Mucosa of descending colon (tissue), 3 donors: ENCODE measurements around the gene SIRT2. TPM values are rescaled to one million over a fixed set of nuclear protein-coding genes. Genes with fewer than 3 reads are reported as not detected.
"Not testable (repeated sequence)": the region's sequence is repeated elsewhere in the genome, so short reads cannot be mapped to it uniquely, and the experiment has no call there.

ENCODE experiments used
- ATAC-seq: fragments of 200-7000 bp; cut with Tn5 transposase; one replicate; pipeline ENCODE4 v1.9.1; 2020; ENCODE audit warnings: mild to moderate bottlenecking, moderate library complexity
- DNase-seq, 3 donors: peaks; one replicate each; pipeline ENCODE4 v3.0.0-alpha.2; 2020
- H3K36me3 ChIP-seq: fragments of 200-600 bp; one replicate; pipeline ENCODE4 v1.8.0; 2021; ENCODE audit warnings: low read depth, mild to moderate bottlenecking
- H3K4me1 ChIP-seq: fragments of 200-600 bp; one replicate; pipeline ENCODE4 v1.8.0; 2021; ENCODE audit warnings: low read depth, mild to moderate bottlenecking
- H3K4me3 ChIP-seq: fragments of 200-600 bp; one replicate; pipeline ENCODE4 v1.8.0; 2021; ENCODE audit warnings: mild to moderate bottlenecking
- H3K9me3 ChIP-seq: fragments of 200-600 bp; one replicate; pipeline ENCODE4 v1.8.0; 2021; ENCODE audit warnings: mild to moderate bottlenecking
- intact Hi-C, 2 donors: fragments of 100-400 bp; cut with DNase I in 1 of 2; cut with micrococcal nuclease in 1 of 2; formaldehyde crosslinking; loops; one replicate each; pipeline versions ENCODE4 v1.11.0 to v1.11.1; 2022; cut with DNase I, micrococcal nuclease
- total RNA-seq, 3 donors: library from RNA; stranded (reverse); fragmentation: NEBNext Ultra II Directional in 2 of 3; extraction: Animal tissue kit (Norgen Biotek cat#: 25700) in 2 of 3; gene quantifications; one replicate each; pipeline versions ENCODE4 v1.2.1 to v1.2.4, GENCODE V29; 2021 to 2023
- TF ChIP-seq, protein P1 (sequence below): fragments of 200-600 bp; IDR thresholded peaks from one replicate; pipeline ENCODE4 v1.8.0; 2022; ENCODE audit warnings: antibody characterized with exemption, mild to moderate bottlenecking
- donor health status: DM: no; HTN: no; CAD: no; lungs with moderate emphysema.
- donor health status: DM: no; HTN: no; CAD: no.
- donor health status: DM: no; HTN: yes; CAD: no.

SIRT2 gene
- total RNA-seq, 3 donors from 2014 or later: 32.3 to 67.2 (median 35.8) TPM

DNA sequence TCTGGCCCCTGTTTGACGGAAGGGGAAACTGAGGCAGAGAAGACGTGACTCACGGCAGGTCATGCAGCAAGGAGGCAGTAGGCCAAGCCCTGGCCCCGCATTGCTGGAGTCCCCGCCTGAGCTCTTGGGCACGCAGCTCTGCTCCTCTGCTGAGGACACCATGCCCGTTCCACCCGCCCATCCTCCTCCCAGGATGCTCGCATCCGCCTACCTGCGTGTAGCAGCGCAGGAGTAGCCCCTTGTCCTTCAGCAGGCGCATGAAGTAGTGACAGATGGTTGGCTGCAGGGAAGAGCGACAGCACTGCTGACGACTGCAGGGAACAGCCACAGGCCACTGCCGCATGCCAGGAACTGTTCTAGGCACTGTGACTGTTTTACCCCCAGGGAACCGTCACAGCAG, 10.5 kb downstream of the SIRT2 start:
- Histone ChIP-seq H3K36me3 (no peaks in the 10 kb centered on the region), H3K4me1 (no peaks in the 10 kb centered on the region), H3K4me3 (no peak overlapping the region), H3K9me3 (no peaks in the 10 kb centered on the region)
- intact Hi-C loops: no loop called here
- TF ChIP-seq, protein P1, sequence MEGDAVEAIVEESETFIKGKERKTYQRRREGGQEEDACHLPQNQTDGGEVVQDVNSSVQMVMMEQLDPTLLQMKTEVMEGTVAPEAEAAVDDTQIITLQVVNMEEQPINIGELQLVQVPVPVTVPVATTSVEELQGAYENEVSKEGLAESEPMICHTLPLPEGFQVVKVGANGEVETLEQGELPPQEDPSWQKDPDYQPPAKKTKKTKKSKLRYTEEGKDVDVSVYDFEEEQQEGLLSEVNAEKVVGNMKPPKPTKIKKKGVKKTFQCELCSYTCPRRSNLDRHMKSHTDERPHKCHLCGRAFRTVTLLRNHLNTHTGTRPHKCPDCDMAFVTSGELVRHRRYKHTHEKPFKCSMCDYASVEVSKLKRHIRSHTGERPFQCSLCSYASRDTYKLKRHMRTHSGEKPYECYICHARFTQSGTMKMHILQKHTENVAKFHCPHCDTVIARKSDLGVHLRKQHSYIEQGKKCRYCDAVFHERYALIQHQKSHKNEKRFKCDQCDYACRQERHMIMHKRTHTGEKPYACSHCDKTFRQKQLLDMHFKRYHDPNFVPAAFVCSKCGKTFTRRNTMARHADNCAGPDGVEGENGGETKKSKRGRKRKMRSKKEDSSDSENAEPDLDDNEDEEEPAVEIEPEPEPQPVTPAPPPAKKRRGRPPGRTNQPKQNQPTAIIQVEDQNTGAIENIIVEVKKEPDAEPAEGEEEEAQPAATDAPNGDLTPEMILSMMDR: no peak
- DNase-seq (no peak), ATAC-seq (no peak)

DNA sequence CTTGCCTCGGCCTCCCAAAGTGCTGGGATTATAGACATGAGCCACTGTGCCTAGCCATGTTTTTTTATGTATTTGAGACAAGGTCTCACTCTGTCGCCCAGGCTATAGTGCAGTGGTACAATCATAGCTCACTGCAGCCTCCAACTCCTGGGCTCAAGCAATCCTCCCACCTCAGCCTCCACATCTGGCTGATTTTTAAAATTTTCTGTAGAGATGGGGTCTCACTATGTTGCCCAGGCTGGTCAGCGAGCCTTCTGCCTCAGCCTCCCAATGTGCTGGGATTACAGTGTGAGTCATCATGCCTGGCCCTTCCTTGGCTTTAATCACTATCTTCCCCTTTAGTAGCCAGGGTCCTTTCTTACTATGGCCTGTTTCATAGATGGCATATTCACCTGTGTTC, 14.7 kb downstream of the SIRT2 start:
- intact Hi-C loops, DNase-seq, ATAC-seq, H3K36me3 ChIP-seq, H3K4me1 ChIP-seq, H3K9me3 ChIP-seq, H3K4me3 ChIP-seq: not testable (repeated sequence)

DNA sequence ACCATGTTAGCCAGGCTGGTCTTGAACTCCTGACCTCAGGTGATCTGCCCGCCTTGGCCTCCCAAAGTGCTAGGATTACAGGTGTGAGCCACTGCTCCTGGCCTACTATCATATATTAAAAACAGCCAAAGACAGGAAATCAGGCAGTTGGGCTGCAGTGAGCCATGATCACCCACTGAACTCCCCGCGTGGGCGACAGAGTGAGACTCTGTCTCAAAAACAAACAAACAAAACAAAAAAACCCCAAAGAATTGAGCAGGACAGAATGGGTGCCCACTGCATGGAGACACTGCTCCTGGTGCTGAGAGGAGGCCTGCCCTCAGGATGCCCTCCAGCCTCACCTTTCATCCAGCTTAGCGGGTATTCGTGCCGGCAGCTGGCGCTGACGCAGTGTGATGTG, 16.1 kb downstream of the SIRT2 start:
- DNase-seq: no peak
- Histone ChIP-seq H3K36me3 (no peaks in the 10 kb centered on the region), H3K9me3 (no peaks in the 10 kb centered on the region), H3K4me1 (peaks cover 12% of the 10 kb centered on the region), H3K4me3 (no peak overlapping the region)
- TF ChIP-seq, protein P1: no peak
- intact Hi-C loops: no loop called here
- no peak for ATAC-seq

DNA sequence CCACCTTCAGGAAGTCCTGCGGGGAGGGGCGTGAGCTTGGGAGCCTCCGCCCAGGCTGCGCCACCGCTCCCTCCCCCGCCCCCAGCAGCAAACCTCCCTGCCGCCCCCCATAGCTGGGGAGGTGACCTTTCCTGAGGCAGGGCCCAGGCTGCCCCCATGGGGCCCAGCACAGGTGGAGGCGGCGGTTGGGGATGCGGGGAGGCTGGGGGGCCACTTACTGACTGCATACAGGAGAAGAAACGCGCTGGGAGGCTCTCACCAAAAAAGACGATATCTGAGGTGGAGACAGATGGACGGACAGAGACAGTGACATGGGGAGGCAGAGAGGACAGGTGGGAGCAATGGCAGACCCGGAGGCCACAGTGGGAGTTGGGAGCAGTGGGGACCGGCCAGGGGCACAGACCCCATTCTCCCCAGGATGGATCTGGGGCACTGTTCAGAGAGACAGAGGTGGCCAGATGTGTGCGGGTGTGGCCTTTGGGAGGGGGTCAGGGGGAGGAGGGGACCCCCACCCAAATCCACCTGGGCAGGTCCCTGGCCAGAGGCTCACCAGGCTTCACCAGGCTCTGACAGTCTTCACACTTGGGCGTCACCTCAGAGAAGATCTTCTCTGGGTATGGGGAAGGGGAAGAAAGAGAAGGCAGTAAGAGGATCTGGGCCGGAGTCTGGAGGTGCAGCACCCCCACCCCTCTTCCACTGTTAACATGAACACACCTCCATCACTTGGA, 18.4 kb downstream of the SIRT2 start:
- no peaks in the 10 kb centered on the region for H3K36me3 ChIP-seq
- H3K4me3 ChIP-seq: no peak overlapping the region
- H3K9me3 ChIP-seq: no peaks in the 10 kb centered on the region
- TF ChIP-seq, protein P1: no peak
- no peak for DNase-seq
- ATAC-seq: no peak
- peaks cover 18% of the 10 kb centered on the region for H3K4me1 ChIP-seq
- intact Hi-C loops: no loop called here

DNA sequence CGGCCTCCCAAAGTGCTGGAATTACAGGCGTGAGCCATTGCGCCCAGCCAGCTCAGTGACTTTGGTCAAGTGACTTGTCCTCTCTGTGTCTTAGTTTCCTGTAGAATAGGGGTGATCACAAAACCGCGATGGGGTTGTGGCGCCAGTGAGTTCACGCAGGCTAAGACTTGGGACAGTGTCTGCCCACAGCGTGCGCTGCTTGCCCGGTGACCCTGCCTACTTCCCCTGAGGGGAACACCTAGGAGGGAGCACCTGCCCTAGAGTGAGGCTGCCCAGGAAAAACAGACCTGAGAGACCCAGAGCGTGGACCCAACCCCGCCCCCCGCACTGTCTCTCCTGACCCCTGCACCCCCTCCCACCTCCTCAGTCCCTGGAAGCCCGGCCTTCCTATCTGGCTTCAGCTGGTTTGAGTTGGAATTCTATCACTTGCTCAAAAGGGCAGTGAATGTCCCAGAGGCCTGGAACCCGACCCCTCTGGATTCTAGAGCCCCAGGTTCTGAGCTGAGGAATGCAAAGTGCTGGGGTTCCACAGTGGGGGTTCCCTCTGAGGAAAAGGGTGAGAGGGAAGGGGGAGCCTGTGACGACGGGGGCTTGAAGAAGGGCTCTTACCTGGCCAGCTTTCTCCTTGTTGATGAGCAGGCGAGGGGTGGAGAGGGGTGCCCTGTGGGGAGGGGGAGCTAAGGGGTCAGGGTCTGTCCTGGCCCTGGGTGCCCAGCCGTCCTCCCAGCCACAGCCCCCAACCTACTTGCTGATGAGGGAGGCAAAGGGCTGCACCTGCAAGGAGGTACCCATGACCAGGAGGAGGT, 19.1 kb downstream of the SIRT2 start:
- Histone ChIP-seq H3K4me1 (peaks cover 18% of the 10 kb centered on the region), H3K9me3 (no peaks in the 10 kb centered on the region), H3K4me3 (no peak overlapping the region), H3K36me3 (no peaks in the 10 kb centered on the region)
- DNase-seq: no peak
- TF ChIP-seq, protein P1: no peak
- intact Hi-C loops: no loop called here
- no peak for ATAC-seq

DNA sequence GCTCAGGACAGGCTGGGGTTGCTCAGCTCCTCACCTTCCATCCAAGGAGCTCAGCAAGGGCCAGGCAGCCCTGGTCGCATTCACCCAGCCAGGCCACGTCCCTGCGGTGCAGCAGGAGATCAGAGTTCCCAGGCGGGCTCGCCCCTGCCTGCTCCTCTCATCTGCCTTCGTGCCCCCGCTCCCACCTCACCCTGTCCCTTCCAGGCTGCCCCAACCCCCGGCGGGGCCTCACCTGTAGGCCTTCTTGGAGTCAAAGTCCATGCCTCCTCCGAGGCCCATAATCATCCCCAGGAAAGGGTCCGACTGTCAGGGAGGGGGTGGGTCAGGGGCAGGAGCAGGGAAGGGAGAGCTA, 20.0 kb downstream of the SIRT2 start:
- H3K4me1 ChIP-seq: peaks cover 18% of the 10 kb centered on the region
- ATAC-seq (no peak), DNase-seq (no peak)
- H3K4me3 ChIP-seq: no peak overlapping the region
- intact Hi-C loops: no loop called here
- TF ChIP-seq, protein P1: no peak
- H3K36me3 ChIP-seq: no peaks in the 10 kb centered on the region
- no peaks in the 10 kb centered on the region for H3K9me3 ChIP-seq
